Measurements from ENCODE around the gene CCDC174.
"Not testable (repeated sequence)": the region's sequence is repeated elsewhere in the genome, so short reads cannot be mapped to it uniquely, and the experiment has no call there.

The CCDC174 gene

GRCh38 chr3:14651440-14652251, at the start of gene CCDC174:
Gene CCDC174, plus strand, starts transcription at chr3:14651762. Its CDS starts 75 bp downstream, at chr3:14651837.
- H3K27ac Mint-ChIP-seq, result peak within 1 kb of the TSS; percentile 94
- no peaks in the 10 kb centered on the region for H3K27me3 Mint-ChIP-seq
- peaks cover 60% of the 10 kb centered on the region for H3K4me1 Mint-ChIP-seq (ENCODE audit: low read depth)
- H3K9me3 Mint-ChIP-seq (ENCODE audit: low read depth), result no peaks in the 10 kb centered on the region
- H3K4me3 Mint-ChIP-seq, result peak within 1 kb of the TSS; percentile 99
- peaks cover 12% of the 10 kb centered on the region for H3K36me3 Mint-ChIP-seq

DNA sequence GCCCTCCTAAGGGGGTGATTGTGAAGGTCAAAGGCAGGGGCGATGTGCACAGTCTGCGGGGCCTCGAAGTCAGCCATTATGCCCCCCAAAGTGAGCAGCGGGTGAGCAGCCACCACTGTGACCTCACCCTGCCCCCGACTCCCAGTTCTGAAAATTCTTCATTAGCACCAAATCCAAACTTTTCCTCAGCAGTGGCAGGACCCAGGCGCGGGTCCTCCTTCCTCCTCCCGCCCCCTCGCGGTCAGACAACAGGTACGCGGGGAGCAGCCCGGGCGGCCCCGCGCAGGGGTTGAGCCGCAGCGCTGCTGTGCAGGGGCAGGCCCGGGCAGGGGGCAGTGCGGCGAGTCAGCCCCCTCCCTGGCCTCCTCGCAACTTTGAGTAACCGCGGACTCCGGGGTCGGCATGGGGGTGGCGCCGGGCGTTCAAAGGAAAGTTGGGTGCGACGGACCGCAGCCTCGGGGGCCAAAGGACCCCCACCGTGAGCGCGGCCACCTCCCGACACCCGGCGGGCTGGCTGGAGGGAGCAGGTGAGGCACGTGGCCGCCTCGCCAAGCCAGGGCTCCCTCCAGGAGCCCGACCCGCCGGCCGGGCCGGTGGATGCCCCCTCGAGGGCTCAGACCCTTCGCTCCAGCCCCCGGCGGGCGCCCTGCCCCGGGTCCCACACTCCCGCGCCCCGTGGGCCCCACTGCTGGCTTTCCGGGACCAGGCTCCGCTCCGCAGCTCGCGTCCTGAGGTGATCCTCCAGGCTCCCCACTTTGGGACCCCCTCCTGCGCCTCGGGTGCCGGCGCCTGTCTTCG, 49.4 kb upstream of the CCDC174 start:
- peaks cover 8% of the 10 kb centered on the region for H3K9me3 Mint-ChIP-seq (ENCODE audit: low read depth)
- H3K27ac Mint-ChIP-seq, result no peak overlapping the region
- H3K4me3 Mint-ChIP-seq, result peak overlapping the region; percentile 14
- peaks cover 3% of the 10 kb centered on the region for H3K36me3 Mint-ChIP-seq
- H3K27me3 Mint-ChIP-seq, result peaks cover 46% of the 10 kb centered on the region
- H3K4me1 Mint-ChIP-seq (ENCODE audit: low read depth), result peaks cover 6% of the 10 kb centered on the region

GRCh38 chr3:14602804-14603644, 48.5 kb upstream of the CCDC174 start:
- Mint-ChIP-seq H3K9me3 (ENCODE audit: low read depth) (peaks cover 8% of the 10 kb centered on the region), H3K4me1 (ENCODE audit: low read depth) (peaks cover 6% of the 10 kb centered on the region), H3K27me3 (peaks cover 46% of the 10 kb centered on the region), H3K27ac (no peak overlapping the region), H3K4me3 (peak overlapping the region; percentile 61), H3K36me3 (peaks cover 3% of the 10 kb centered on the region)

DNA sequence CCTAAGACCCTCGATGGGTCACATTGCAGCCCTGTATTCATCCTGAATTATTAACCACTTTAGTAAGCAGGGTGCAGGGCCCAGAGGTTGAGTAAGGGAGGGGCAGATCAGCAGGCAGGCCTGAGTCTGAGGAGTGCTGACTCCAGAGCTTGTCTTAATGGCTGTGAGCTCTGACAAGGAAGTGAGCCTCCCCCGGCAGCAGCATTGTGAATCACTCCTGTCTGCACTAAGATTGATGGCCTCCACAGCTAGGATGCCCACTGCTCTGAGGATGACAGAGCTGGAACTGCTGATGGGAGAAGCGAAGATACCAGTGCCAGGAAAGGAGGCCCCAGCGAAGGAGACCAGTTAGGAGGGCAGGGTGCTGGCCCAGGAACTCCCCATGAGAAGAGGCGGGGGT, 46.5 kb upstream of the CCDC174 start:
- no peaks in the 10 kb centered on the region for H3K9me3 Mint-ChIP-seq (ENCODE audit: low read depth)
- peaks cover 2% of the 10 kb centered on the region for H3K4me1 Mint-ChIP-seq (ENCODE audit: low read depth)
- H3K4me3 Mint-ChIP-seq, result no peak overlapping the region
- H3K27me3 Mint-ChIP-seq, result peaks cover 42% of the 10 kb centered on the region
- H3K36me3 Mint-ChIP-seq, result peaks cover 3% of the 10 kb centered on the region
- no peak overlapping the region for H3K27ac Mint-ChIP-seq

GRCh38 chr3:14605744-14606143, 45.8 kb upstream of the CCDC174 start:
- H3K4me1 Mint-ChIP-seq (ENCODE audit: low read depth), result peaks cover 2% of the 10 kb centered on the region
- no peak overlapping the region for H3K27ac Mint-ChIP-seq
- peaks cover 3% of the 10 kb centered on the region for H3K36me3 Mint-ChIP-seq
- H3K9me3 Mint-ChIP-seq (ENCODE audit: low read depth), result no peaks in the 10 kb centered on the region
- peaks cover 38% of the 10 kb centered on the region for H3K27me3 Mint-ChIP-seq
- H3K4me3 Mint-ChIP-seq, result no peak overlapping the region

DNA sequence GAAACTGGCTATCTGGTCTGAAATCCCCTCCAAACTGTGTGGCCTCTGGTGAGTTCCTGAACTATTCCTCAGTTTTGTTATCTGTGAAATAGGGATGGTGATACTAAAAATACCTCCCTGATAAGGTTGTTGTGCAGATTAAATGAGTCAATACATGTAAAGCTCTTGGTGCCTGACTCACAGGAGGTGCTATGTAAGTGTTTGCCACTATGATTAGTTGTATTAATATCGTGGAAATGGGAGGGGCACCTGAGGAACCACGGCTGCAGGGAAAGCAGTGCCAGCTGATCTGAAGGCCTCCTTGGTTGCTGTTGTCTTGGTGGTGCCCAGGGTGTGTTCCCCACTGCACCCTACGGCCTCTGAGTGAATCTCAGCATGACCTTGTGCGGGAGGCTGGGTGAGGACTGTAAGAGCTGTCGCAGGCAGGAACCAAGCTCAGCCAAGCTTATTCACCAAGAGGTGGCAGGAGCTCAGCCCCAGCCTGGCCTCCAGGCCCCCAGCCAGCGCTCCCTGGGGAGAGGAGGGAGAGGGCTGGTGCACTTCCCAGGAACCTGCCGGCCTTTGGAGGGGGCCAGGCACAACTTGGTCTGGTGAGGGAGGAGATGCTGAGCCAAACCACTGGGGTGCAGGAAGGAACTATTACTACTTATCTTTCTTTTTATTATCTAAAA, 44.8 kb upstream of the CCDC174 start:
- peaks cover 37% of the 10 kb centered on the region for H3K27me3 Mint-ChIP-seq
- no peak overlapping the region for H3K27ac Mint-ChIP-seq
- peaks cover 2% of the 10 kb centered on the region for H3K4me1 Mint-ChIP-seq (ENCODE audit: low read depth)
- no peaks in the 10 kb centered on the region for H3K9me3 Mint-ChIP-seq (ENCODE audit: low read depth)
- peaks cover 3% of the 10 kb centered on the region for H3K36me3 Mint-ChIP-seq
- H3K4me3 Mint-ChIP-seq, result no peak overlapping the region

DNA sequence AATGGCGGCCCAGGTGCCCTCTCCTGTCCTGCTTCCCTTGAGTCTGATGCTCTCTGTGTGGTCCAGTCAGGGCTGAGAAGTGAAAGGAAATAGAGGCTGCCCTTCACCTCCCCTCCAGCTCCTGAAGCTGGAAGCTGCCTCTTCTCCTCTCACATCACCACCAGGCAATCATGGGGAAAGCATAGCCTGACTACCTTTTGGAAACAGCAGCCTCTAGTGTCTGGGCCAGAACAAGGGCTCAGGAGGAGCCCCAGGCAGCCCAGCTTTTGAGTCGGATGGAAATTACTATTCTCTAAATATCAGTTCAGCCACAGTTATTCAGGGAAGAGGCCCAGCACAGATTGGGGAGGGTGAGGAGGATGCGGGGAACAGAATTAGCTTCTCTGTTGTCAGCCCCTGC, 43.3 kb upstream of the CCDC174 start:
- Mint-ChIP-seq H3K4me3 (no peak overlapping the region), H3K4me1 (ENCODE audit: low read depth) (peaks cover under 1% of the 10 kb centered on the region), H3K36me3 (peaks cover 2% of the 10 kb centered on the region), H3K27me3 (peaks cover 37% of the 10 kb centered on the region), H3K27ac (no peak overlapping the region), H3K9me3 (ENCODE audit: low read depth) (no peaks in the 10 kb centered on the region)

GRCh38 chr3:14609058-14609457, 42.5 kb upstream of the CCDC174 start:
- not testable (repeated sequence) for H3K4me1 Mint-ChIP-seq (ENCODE audit: low read depth); H3K36me3 Mint-ChIP-seq; H3K4me3 Mint-ChIP-seq; H3K9me3 Mint-ChIP-seq (ENCODE audit: low read depth); H3K27ac Mint-ChIP-seq
- H3K27me3 Mint-ChIP-seq, result peaks cover 29% of the 10 kb centered on the region

DNA sequence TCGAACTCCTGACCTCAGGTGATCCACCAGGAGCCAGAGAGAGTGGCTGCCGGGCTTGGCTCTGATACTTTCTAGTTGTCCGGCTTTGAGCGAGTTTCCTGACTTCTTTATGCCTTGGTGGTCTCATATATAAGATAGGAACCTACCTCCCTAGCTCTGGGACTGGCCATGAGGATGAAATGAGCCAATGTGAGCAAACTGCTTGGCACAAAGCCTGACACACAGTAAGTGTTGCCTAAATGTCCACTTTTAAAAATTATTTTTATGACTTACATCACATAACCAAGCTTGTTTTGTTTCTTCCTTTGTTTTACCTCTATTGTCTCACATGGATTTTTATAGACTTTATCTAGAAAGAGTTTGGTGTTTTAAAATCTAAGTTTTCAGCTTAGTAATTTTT, 42.1 kb upstream of the CCDC174 start:
- Mint-ChIP-seq H3K36me3 (no peaks in the 10 kb centered on the region), H3K9me3 (ENCODE audit: low read depth) (no peaks in the 10 kb centered on the region), H3K4me3 (no peak overlapping the region), H3K27me3 (peaks cover 28% of the 10 kb centered on the region), H3K27ac (no peak overlapping the region), H3K4me1 (ENCODE audit: low read depth) (no peaks in the 10 kb centered on the region)

- Mint-ChIP-seq H3K27me3 (peaks cover 23% of the 10 kb centered on the region), H3K4me3 (no peak overlapping the region), H3K4me1 (ENCODE audit: low read depth) (no peaks in the 10 kb centered on the region), H3K9me3 (ENCODE audit: low read depth) (no peaks in the 10 kb centered on the region), H3K27ac (no peak overlapping the region), H3K36me3 (no peaks in the 10 kb centered on the region)
These were observed 41.6 kb upstream of the CCDC174 start for GRCh38 chr3:14609941-14610340.

GRCh38 chr3:14614189-14614588, 37.4 kb upstream of the CCDC174 start:
- H3K27ac Mint-ChIP-seq, result no peak overlapping the region
- H3K4me1 Mint-ChIP-seq (ENCODE audit: low read depth), result no peaks in the 10 kb centered on the region
- no peaks in the 10 kb centered on the region for H3K9me3 Mint-ChIP-seq (ENCODE audit: low read depth)
- no peaks in the 10 kb centered on the region for H3K36me3 Mint-ChIP-seq
- no peak overlapping the region for H3K4me3 Mint-ChIP-seq
- H3K27me3 Mint-ChIP-seq, result peaks cover 11% of the 10 kb centered on the region

GRCh38 chr3:14614862-14615261, 36.7 kb upstream of the CCDC174 start:
- Mint-ChIP-seq H3K36me3 (no peaks in the 10 kb centered on the region), H3K27ac (no peak overlapping the region), H3K4me3 (no peak overlapping the region), H3K4me1 (ENCODE audit: low read depth) (no peaks in the 10 kb centered on the region), H3K27me3 (peaks cover 11% of the 10 kb centered on the region), H3K9me3 (ENCODE audit: low read depth) (no peaks in the 10 kb centered on the region)

DNA sequence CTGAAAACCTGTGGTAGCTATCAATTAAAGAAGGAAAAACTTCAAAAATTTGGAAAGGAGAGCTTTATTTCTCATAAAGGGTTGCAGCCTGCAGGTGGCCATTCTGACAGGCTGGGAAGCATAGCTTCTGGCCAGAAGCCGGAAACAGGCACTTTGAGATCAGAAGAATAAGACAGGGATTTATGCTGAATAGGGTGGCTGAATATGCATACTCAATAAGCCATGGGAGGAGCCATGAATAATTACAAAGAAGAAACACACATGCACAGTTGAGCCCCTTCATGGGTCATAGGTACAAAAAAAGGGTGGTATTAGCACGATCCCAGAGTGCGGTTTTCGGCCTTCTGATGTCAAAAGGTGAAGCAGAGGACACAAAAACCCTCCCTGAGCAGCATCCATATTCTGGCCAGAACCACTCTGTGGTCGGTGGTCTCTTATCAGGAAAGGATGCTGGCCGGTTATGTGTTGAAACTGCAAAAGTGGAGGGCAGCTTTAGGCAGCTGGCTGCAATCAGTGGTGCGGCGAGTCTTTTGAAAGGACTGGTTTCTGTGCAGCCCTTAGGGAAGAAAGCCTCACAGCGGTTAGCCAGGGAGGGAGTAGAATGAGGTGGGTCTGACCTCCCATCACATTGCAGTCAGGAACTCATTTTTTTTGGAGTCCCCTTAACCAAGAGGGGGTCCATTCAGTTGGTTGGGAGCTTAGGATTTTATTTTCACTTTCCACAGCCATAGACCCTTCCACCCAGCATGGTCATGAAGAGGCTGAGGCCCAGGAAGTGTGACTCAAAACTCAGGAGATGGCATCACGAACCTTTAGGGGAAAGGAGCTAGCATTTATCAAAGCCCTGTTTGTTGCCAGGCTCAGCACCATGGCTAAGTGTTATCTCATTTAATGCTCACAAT, 34.7 kb upstream of the CCDC174 start:
- no peaks in the 10 kb centered on the region for H3K4me1 Mint-ChIP-seq (ENCODE audit: low read depth)
- peaks cover 3% of the 10 kb centered on the region for H3K27me3 Mint-ChIP-seq
- no peak overlapping the region for H3K27ac Mint-ChIP-seq
- H3K9me3 Mint-ChIP-seq (ENCODE audit: low read depth), result no peaks in the 10 kb centered on the region
- no peak overlapping the region for H3K4me3 Mint-ChIP-seq
- H3K36me3 Mint-ChIP-seq, result no peaks in the 10 kb centered on the region

Measured in activated naive CD8-positive, alpha-beta T cell (primary cell).